ENCODE data around the gene SUZ12. TPM values are rescaled to one million over a fixed set of nuclear protein-coding genes. Genes with fewer than 3 reads are reported as not detected.
"Not testable (repeated sequence)": the region's sequence is repeated elsewhere in the genome, so short reads cannot be mapped to it uniquely, and the experiment has no call there.

The SUZ12 gene
- total RNA-seq, 1 donor from 2014 or later = 20.5 TPM

DNA sequence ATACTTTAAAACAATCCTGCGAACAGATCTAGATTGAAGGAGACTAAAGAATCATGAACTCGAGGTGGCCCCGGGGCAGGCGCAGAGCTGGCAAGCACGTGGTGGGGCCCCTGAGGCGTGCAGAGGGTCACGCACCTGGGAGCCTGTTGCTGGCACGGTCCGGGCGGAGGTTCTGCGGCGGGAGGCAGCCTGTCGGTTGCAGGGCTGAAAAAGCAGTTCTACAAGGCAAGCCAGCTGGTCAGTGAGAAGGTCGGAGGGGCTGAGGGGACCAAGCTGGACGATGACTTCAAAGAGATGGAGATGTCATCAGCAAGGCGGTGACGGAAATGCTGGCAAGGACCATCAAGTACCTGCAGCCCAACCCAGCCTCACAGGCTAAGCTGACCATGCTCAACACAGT is 103.4 kb downstream of the SUZ12 start:
- not testable (repeated sequence) for DNase-seq (ENCODE audit: low spot score)

- DNase-seq (ENCODE audit: low spot score) = not testable (repeated sequence)
These were observed 104.6 kb downstream of the SUZ12 start for GRCh38 chr17:32041306-32041875.

- not testable (repeated sequence) for DNase-seq (ENCODE audit: low spot score)
These were observed 105.5 kb downstream of the SUZ12 start for GRCh38 chr17:32042266-32042665.

GRCh38 chr17:32045611-32046010 is 108.8 kb downstream of the SUZ12 start:
- DNase-seq (ENCODE audit: low spot score) = not testable (repeated sequence)

DNA sequence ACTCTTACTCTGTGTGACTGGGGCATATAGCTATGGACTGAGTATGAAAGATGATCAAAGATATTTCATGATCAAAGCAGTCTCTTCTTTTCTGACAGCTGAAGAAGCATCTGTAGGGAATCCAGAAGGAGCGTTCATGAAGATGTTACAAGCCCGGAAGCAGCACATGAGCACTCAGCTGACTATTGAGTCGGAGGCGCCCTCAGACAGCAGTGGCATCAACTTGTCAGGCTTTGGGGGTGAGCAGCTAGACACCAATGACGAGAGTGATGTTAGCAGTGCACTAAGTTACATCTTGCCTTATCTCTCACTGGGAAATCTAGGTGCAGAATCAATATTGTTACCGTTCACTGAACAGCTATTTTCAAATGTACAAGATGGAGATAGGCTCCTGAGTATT is 110.9 kb downstream of the SUZ12 start:
- DNase-seq (ENCODE audit: low spot score) = not testable (repeated sequence)

Other genes starting within 250 kb of the SUZ12 start
- 50.9 TPM for gene COPRS, start 77.8 kb upstream of the SUZ12 start, total RNA-seq
- gene UTP6, start 35.3 kb upstream of the SUZ12 start, total RNA-seq = 44.2 TPM
- 22.9 TPM for gene LRRC37B, start 70.4 kb downstream of the SUZ12 start, total RNA-seq
- 32.4 TPM for gene RHOT1, start 205.5 kb downstream of the SUZ12 start, total RNA-seq

Measured in mucosa of gallbladder (tissue), 1 donor.